Lung (tissue), 12 donors: ENCODE data around the gene PTGER3. TPM values are rescaled to one million over a fixed set of nuclear protein-coding genes. Genes with fewer than 3 reads are reported as not detected.

Source experiments
- ATAC-seq: fragments of 200-7000 bp; cut with Tn5 transposase; one replicate; pipeline ENCODE4 v1.9.1; 2020; ENCODE audit warnings: moderate number of reproducible peaks; ENCODE audit not compliant: insufficient read depth, low FRiP score
- DNase-seq, 3 donors: peaks; one replicate each; pipeline ENCODE4 v3.0.0-alpha.2; 2013 to 2017
- H3K27ac ChIP-seq, 2 donors: one replicate each; pipeline ENCODE4 v1.5.1; 2013; ENCODE audit warnings: mild to moderate bottlenecking in 2 of 2, moderate library complexity in 2 of 2, control low read depth in 1 of 2, inconsistent platforms in 1 of 2, low read depth in 1 of 2, low read length in 1 of 2
- H3K27me3 ChIP-seq, 3 donors: one replicate each; pipeline ENCODE4 v1.5.1; 2013; ENCODE audit warnings: low read length in 2 of 3; ENCODE audit not compliant: control insufficient read depth in 3 of 3, insufficient read depth in 3 of 3
- H3K36me3 ChIP-seq, 4 donors: one replicate each; pipeline ENCODE4 v1.5.1; 2013; ENCODE audit warnings: low read length in 4 of 4, mild to moderate bottlenecking in 1 of 4, moderate library complexity in 1 of 4; ENCODE audit not compliant: control insufficient read depth in 4 of 4, insufficient read depth in 4 of 4
- H3K4me1 ChIP-seq, 5 donors: one replicate each; pipeline ENCODE4 v1.5.1; 2013; ENCODE audit warnings: low read length in 5 of 5, mild to moderate bottlenecking in 2 of 5, moderate library complexity in 1 of 5; ENCODE audit not compliant: control insufficient read depth in 5 of 5, insufficient read depth in 5 of 5
- H3K4me3 ChIP-seq: one replicate; pipeline ENCODE4 v1.5.1; 2013; ENCODE audit warnings: mild to moderate bottlenecking, control low read depth, moderate library complexity
- H3K9ac ChIP-seq, 2 donors: one replicate each; pipeline ENCODE4 v1.5.1; 2013; ENCODE audit warnings: low read length in 2 of 2, control low read depth in 1 of 2; ENCODE audit not compliant: insufficient read depth in 1 of 2
- H3K9me3 ChIP-seq, 4 donors: one replicate each; pipeline ENCODE4 v1.5.1; 2013; ENCODE audit warnings: low read length in 3 of 4, mild to moderate bottlenecking in 1 of 4, moderate library complexity in 1 of 4; ENCODE audit not compliant: control insufficient read depth in 4 of 4, insufficient read depth in 3 of 4
- CTCF ChIP-seq: IDR thresholded peaks from 2 replicates; pipeline ENCODE4 v1.5.1; 2012; ENCODE audit warnings: mild to moderate bottlenecking; ENCODE audit errors: control extremely low read depth, extremely low read depth
- WGBS, 2 donors: extraction: QIAGEN DNeasy Blood & Tissue Kit; methylation state at CpG; one replicate each; pipeline ENCODE4 v1.1.7; 2013; 5-methylcytosine and 5-hydroxymethylcytosine counted together
- polyA plus RNA-seq, 2 donors: library from polyadenylated mRNA; stranded (reverse); fragments of 200-250 nt; gene quantifications; one replicate each; pipeline ENCODE4 v1.2.1, GENCODE V29; 2013
- total RNA-seq, 2 donors: library from RNA; depleted of rRNA in 1 of 2; stranded (reverse); fragments of >200 nt in 1 of 2; gene quantifications; one replicate each; pipeline ENCODE4 v1.2.1, GENCODE V29; 2014 to 2021
- donor health status: control.
- donor health status: control.
- donor health status: Bipolar disorder and iron deficiency.
- donor health status: healthy.
- donor health status: DM: yes; HTN: yes; CAD: no.

The PTGER3 gene
- total and polyA plus RNA-seq, 4 donors, result 0.31 to 1.8 (median 1.4) TPM

GRCh38 chr1:71049951-71050598 is 2.5 kb upstream of the PTGER3 start:
- no peak overlapping the region for H3K27ac ChIP-seq
- H3K9me3 ChIP-seq, result no peaks in the 10 kb centered on the region
- ATAC-seq (no peak), DNase-seq (peak in 2 of 3 donors; percentile 75 to 89)
- WGBS, 2 donors, result 0 to 3% methylated on average over 1 of the region's 1 CpG
- peak; percentile 57 for TF ChIP-seq CTCF
- H3K4me1 ChIP-seq, result peaks cover 0 to 13% (median 3%) of the 10 kb centered on the region in 5 donors
- H3K36me3 ChIP-seq, result no peaks in the 10 kb centered on the region
- H3K9ac ChIP-seq, result no peak overlapping the region
- H3K27me3 ChIP-seq, result peaks cover 0 to 56% (median 47%) of the 10 kb centered on the region in 3 donors
- H3K4me3 ChIP-seq, result no peak overlapping the region

GRCh38 chr1:71046891-71047634 is 553 bp downstream of the PTGER3 start:
- TF ChIP-seq CTCF, result no peak
- no peak overlapping the region for H3K9ac ChIP-seq
- DNase-seq (peak in 1 of 3 donors; percentile 37), ATAC-seq (peak; percentile 7)
- peaks cover 0 to 71% (median 50%) of the 10 kb centered on the region in 3 donors for H3K27me3 ChIP-seq
- no peak overlapping the region for H3K27ac ChIP-seq
- peak overlapping the region; percentile 29 for H3K4me3 ChIP-seq
- H3K9me3 ChIP-seq, result no peaks in the 10 kb centered on the region
- peaks cover 0 to 13% (median 3%) of the 10 kb centered on the region in 5 donors for H3K4me1 ChIP-seq
- no peaks in the 10 kb centered on the region for H3K36me3 ChIP-seq
- WGBS, 2 donors, result 3 to 6% methylated on average over 73 of the region's 73 CpGs

GRCh38 chr1:71045463-71046028 is 2.1 kb downstream of the PTGER3 start:
- peaks cover 0 to 68% (median 43%) of the 10 kb centered on the region in 3 donors for H3K27me3 ChIP-seq
- no peak overlapping the region for H3K9ac ChIP-seq
- 82 to 85% methylated on average over 16 of the region's 16 CpGs for WGBS, 2 donors
- H3K9me3 ChIP-seq, result no peaks in the 10 kb centered on the region
- ATAC-seq, result no peak
- peaks cover 0 to 13% (median 3%) of the 10 kb centered on the region in 5 donors for H3K4me1 ChIP-seq
- no peak overlapping the region for H3K27ac ChIP-seq
- TF ChIP-seq CTCF, result no peak
- no peaks in the 10 kb centered on the region for H3K36me3 ChIP-seq
- DNase-seq, result no peak
- no peak overlapping the region for H3K4me3 ChIP-seq
